ENCODE data around the gene BIN1.

- TF ChIP-seq RCOR1 (IDR thresholded peaks at IDR 0.05; ENCODE audit: insufficient replicate concordance, low read length) (no peak), RFX5 (IDR thresholded peaks at IDR 0.05; ENCODE audit: low read depth, low read length) (no peak), CTCF (conservative IDR thresholded peaks at IDR 0.05; ENCODE audit: low read depth, low read length) (no peak), FOS (IDR thresholded peaks at IDR 0.05; ENCODE audit: low read depth, low read length) (no peak), CEBPB (IDR thresholded peaks at IDR 0.05; ENCODE audit: low read depth, low read length) (no peak), POLR2A (IDR thresholded peaks at IDR 0.05; ENCODE audit: low read depth, low read length) (no peak), USF2 (IDR thresholded peaks at IDR 0.05; ENCODE audit: low read depth, low read length) (no peak), RAD21 (IDR thresholded peaks at IDR 0.05; ENCODE audit: low read length) (no peak), SMC3 (IDR thresholded peaks at IDR 0.05; ENCODE audit: low read depth, low read length) (no peak)
Measured at GRCh38 chr2:127091148-127091547, 15.8 kb downstream of the BIN1 start.

Data from IMR-90 (cell line).